ENCODE data around the gene AMPH.

The AMPH gene

GRCh38 chr7:38656968-38657367, 25.8 kb upstream of the AMPH start:
- no peak for TF ChIP-seq CTCF (IDR thresholded peaks at IDR 0.05; ENCODE audit: low read depth, low read length)
- DNase-seq (ENCODE audit: extremely low read depth, low read depth) = no peak

- no peak for TF ChIP-seq CTCF (IDR thresholded peaks at IDR 0.05; ENCODE audit: low read depth, low read length)
These were observed 24.9 kb upstream of the AMPH start for GRCh38 chr7:38655833-38656774.

GRCh38 chr7:38637957-38638356, 6.8 kb upstream of the AMPH start:
- TF ChIP-seq CTCF (IDR thresholded peaks at IDR 0.05; ENCODE audit: low read depth, low read length) = no peak
- no peak for DNase-seq (ENCODE audit: extremely low read depth, low read depth)

More at GRCh38 chr7:38655833-38656774, 24.9 kb upstream of the AMPH start:
- DNase-seq (ENCODE audit: extremely low read depth, low read depth) = no peak

GRCh38 chr7:38632411-38632810, 1.2 kb upstream of the AMPH start:
- TF ChIP-seq CTCF (IDR thresholded peaks at IDR 0.05; ENCODE audit: low read depth, low read length) = no peak

GRCh38 chr7:38629651-38630510, 1.3 kb downstream of the AMPH start:
- no peak for DNase-seq (ENCODE audit: extremely low read depth, low read depth)
- TF ChIP-seq CTCF (IDR thresholded peaks at IDR 0.05; ENCODE audit: low read depth, low read length) = no peak

More at GRCh38 chr7:38632411-38632810, 1.2 kb upstream of the AMPH start:
- no peak for DNase-seq (ENCODE audit: extremely low read depth, low read depth)

- DNase-seq (ENCODE audit: extremely low read depth, low read depth) = no peak
- no peak for TF ChIP-seq CTCF (IDR thresholded peaks at IDR 0.05; ENCODE audit: low read depth, low read length)
These were observed 2.4 kb downstream of the AMPH start for GRCh38 chr7:38628630-38629385.

All from AG09319 (cell line).